GM13976 (cell line): ENCODE measurements around the gene RAPSN.

Experiments
- DNase-seq: peaks from one replicate; pipeline ENCODE4 v3.0.0; 2012; ENCODE audit warnings: low spot score
- in situ Hi-C: fragments of 300-500 bp; cut with MboI; formaldehyde crosslinking; loops from one replicate; pipeline ENCODE4 v1.12.0; 2022; ENCODE audit warnings: low sequenced_read_pairs, mixed read lengths, inconsistent platforms; ENCODE audit not compliant: unreplicated experiment
- TF ChIP-seq, protein P1 (sequence below): IDR thresholded peaks from 2 replicates; pipeline ENCODE4 v1.5.1; 2012; ENCODE audit warnings: borderline replicate concordance, mild to moderate bottlenecking; ENCODE audit not compliant: insufficient read depth; ENCODE audit errors: extremely low read depth, missing control alignments, control extremely low read depth

Gene RAPSN

DNA sequence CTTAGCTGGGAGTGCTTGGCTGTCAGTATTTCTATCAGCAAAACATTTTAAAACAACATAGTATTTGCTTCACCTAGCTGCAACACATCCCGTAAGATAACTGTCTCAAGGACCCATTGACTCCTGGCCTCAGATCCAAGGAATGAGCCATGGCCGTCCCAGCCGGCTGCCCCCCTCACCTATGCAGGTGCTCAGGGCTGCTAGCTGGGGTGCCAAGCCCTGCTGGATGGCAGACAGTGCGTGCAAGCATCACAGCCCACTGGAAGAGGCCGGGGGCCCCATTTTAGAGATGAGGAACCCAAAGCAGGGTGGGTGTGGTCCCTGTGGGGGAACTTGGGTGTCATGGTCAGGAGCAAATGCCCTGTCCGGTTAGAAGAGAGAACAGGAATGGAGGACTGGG lies 31.2 kb downstream of the RAPSN start:
- TF ChIP-seq, protein P1, sequence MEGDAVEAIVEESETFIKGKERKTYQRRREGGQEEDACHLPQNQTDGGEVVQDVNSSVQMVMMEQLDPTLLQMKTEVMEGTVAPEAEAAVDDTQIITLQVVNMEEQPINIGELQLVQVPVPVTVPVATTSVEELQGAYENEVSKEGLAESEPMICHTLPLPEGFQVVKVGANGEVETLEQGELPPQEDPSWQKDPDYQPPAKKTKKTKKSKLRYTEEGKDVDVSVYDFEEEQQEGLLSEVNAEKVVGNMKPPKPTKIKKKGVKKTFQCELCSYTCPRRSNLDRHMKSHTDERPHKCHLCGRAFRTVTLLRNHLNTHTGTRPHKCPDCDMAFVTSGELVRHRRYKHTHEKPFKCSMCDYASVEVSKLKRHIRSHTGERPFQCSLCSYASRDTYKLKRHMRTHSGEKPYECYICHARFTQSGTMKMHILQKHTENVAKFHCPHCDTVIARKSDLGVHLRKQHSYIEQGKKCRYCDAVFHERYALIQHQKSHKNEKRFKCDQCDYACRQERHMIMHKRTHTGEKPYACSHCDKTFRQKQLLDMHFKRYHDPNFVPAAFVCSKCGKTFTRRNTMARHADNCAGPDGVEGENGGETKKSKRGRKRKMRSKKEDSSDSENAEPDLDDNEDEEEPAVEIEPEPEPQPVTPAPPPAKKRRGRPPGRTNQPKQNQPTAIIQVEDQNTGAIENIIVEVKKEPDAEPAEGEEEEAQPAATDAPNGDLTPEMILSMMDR = no peak
- in situ Hi-C loops = no loop called here
- no peak for DNase-seq

DNA sequence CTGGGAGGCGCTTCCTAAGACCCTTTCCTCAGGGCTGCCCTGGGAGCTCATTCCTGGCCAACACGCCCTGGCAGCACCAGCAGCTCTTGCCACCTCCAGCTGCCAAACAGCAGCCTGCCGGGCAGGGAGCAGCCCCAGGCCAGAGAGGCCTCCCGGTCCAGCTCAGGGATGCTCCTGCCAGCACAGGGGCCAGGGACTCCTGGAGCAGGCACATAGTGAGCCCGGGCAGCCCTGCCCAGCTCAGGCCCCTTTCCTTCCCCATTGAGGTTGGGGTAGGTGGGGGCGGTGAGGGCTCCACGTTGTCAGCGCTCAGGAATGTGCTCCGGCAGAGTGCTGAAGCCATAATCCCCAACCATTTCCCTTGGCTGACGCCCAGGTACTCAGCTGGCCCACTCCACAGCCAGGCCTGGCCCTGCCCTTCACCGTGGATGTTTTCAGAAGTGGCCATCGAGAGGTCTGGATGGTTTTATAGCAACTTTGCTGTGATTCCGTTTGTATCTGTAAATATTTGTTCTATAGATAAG lies 32.9 kb downstream of the RAPSN start:
- DNase-seq = no peak
- in situ Hi-C loops = no loop called here

DNA sequence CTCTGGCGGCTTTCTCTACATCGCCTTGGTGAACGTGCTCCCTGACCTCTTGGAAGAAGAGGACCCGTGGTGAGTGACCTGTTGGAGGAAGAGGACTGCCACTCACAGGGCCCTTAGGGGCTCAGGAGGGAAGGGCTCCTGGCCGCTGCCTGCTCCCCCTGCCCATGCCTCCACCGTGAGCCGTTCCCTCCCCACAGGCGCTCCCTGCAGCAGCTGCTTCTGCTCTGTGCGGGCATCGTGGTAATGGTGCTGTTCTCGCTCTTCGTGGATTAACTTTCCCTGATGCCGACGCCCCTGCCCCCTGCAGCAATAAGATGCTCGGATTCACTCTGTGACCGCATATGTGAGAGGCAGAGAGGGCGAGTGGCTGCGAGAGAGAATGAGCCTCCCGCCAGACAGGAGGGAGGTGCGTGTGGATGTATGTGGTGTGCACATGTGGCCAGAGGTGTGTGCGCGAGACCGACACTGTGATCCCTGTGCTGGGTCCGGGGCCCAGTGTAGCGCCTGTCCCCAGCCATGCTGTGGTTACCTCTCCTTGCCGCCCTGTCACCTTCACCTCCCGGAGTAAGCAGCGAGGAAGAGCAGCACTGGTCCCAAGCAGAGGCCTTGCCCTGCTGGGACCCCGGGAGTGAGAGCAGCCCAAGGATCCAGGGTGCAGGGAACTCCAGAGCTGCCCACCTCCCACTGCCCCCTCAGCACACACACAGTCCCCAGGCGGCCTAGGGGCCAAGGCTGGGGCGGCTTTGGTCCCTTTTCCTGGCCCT lies 33.7 kb downstream of the RAPSN start:
- TF ChIP-seq, protein P1 = no peak
- no peak for DNase-seq
- in situ Hi-C loops = no loop called here

More for the DNA sequence above, 32.9 kb downstream of the RAPSN start:
- TF ChIP-seq, protein P1 = no peak

DNA sequence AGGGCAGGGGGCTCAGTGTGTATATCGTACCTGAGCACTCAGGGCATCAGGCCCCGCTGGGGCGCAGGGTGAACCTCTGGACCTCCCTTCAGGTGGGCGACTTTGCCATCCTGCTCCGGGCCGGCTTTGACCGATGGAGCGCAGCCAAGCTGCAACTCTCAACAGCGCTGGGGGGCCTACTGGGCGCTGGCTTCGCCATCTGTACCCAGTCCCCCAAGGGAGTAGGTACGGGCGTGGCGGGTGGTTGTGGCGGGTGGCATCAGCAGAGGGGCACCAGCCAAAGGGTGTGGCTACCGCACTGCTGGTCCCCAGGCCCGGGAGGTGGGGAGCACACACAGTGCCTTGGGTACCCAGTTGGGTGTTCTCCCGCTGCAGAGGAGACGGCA lies 34.3 kb downstream of the RAPSN start:
- TF ChIP-seq, protein P1 = no peak
- no peak for DNase-seq
- in situ Hi-C loops = no loop called here

DNA sequence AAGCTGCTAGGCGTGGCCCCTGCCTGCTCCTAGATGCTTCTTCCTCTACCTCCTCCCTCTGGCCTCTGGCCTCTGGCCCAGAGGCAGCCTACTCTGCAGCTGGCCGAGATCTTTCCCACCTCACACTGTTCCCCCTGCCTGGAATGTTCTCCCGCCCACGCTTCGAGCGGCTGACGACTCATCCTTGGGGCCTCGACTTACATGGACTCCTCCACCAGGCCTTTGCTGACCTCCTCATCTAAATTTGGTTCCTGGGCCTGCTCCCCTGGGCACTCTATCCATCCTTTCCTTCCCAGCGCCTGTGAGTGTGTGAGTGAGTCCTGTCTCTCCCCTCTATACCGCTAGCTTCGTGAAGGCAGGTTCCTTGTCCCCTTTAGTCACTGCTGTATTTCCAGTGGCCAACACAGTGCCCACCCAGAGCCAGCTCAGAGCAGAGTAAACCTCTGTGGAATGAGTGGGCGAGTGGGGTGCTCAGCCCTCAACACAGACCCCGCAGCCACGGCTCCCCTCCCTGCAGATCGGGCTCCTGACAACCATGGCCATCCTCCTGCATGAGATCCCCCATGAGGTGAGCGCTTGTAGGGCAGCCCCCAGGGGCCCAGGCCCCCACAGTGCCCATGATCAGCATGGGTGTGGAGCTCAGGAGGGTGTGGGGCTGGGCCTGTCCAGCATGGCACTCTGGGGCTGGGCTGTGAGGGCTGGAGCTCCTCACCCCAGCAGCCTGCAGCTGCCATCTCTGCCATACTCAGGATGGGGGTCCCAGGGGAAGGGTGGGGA lies 34.8 kb downstream of the RAPSN start:
- no peak for DNase-seq
- TF ChIP-seq, protein P1 = no peak
- in situ Hi-C loops = no loop called here

DNA sequence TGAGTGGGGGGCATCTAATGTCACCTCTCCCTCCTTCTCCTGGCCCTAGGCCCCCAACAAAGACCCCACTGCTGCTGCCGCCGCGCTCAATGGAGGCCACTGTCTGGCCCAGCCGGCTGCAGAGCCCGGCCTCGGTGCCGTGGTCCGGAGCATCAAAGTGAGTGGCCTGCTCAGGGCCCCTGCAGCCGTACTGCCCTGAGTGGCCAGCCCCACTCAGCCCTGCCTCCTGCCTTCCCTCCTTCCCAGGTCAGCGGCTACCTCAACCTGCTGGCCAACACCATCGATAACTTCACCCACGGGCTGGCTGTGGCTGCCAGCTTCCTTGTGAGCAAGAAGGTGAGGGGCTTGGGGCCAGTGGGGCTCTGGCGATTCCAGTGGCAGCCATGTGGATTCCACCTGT lies 35.6 kb downstream of the RAPSN start:
- DNase-seq = no peak
- TF ChIP-seq, protein P1 = no peak
- in situ Hi-C loops = no loop called here
